Hepatocyte (in vitro differentiated cells): Measurements from ENCODE around the gene ACOX2. TPM values are rescaled to one million over a fixed set of nuclear protein-coding genes. Genes with fewer than 3 reads are reported as not detected.

ENCODE experiments used
- DNase-seq: peaks from one replicate; pipeline ENCODE4 v3.0.0-alpha.2; 2016; ENCODE audit warnings: low spot score
- H2AFZ ChIP-seq: fragments of 200-600 bp; sonication (generic); 2 replicates; pipeline ENCODE4 v1.6.0; 2016; ENCODE audit warnings: antibody characterized with exemption, mild to moderate bottlenecking
- H3K27ac ChIP-seq: fragments of 200-600 bp; sonication (generic); 2 replicates; pipeline ENCODE4 v1.5.1; 2016; ENCODE audit warnings: mild to moderate bottlenecking
- H3K27me3 ChIP-seq: fragments of 200-600 bp; sonication (generic); 2 replicates; pipeline ENCODE4 v1.6.1; 2016
- H3K36me3 ChIP-seq: fragments of 200-600 bp; sonication (generic); replicated peaks from 2 replicates; pipeline ENCODE4 v1.5.1; 2016; ENCODE audit warnings: low read depth; ENCODE audit not compliant: insufficient read depth
- H3K4me1 ChIP-seq: fragments of 200-600 bp; sonication (generic); 2 replicates; pipeline ENCODE4 v1.5.1; 2016; ENCODE audit warnings: mild to moderate bottlenecking, moderate library complexity; ENCODE audit not compliant: insufficient read depth
- H3K4me2 ChIP-seq: fragments of 200-600 bp; sonication (generic); 2 replicates; pipeline ENCODE4 v1.6.0; 2016
- H3K4me3 ChIP-seq: fragments of 200-600 bp; sonication (generic); 2 replicates; pipeline ENCODE4 v1.5.1; 2016; ENCODE audit warnings: mild to moderate bottlenecking
- H3K79me2 ChIP-seq: fragments of 200-600 bp; sonication (generic); 2 replicates; pipeline ENCODE4 v1.6.0; 2017; ENCODE audit warnings: mild to moderate bottlenecking
- H3K9me2 ChIP-seq: fragments of 200-600 bp; sonication (generic); replicated peaks from 2 replicates; pipeline ENCODE4 v1.6.0; 2017; ENCODE audit warnings: mild to moderate bottlenecking; ENCODE audit not compliant: insufficient read depth
- H3K9me3 ChIP-seq: fragments of 200-600 bp; sonication (generic); 2 replicates; pipeline ENCODE4 v1.5.1; 2016; ENCODE audit warnings: low read depth, mild to moderate bottlenecking
- H4K20me1 ChIP-seq: fragments of 200-600 bp; sonication (generic); 2 replicates; pipeline ENCODE4 v1.6.0; 2016; ENCODE audit warnings: mild to moderate bottlenecking; ENCODE audit not compliant: insufficient read depth, poor library complexity, severe bottlenecking
- EZH2 ChIP-seq: fragments of 200-600 bp; sonication (generic); IDR thresholded peaks from 2 replicates; pipeline ENCODE4 v1.6.1; 2016; ENCODE audit warnings: antibody characterized with exemption, mild to moderate bottlenecking, borderline replicate concordance
- EZH2phosphoT487 ChIP-seq: fragments of 200-600 bp; sonication (generic); IDR thresholded peaks from one replicate; pipeline ENCODE4 v1.6.1; 2018; ENCODE audit warnings: antibody characterized with exemption, mild to moderate bottlenecking, low read depth, moderate library complexity; ENCODE audit not compliant: unreplicated experiment, severe bottlenecking
- WGBS: methylation state at CpG from one replicate; pipeline ENCODE4 v1.1.6; 2016; ENCODE audit warnings: low lambda C conversion rate; ENCODE audit errors: missing lambda C conversion rate; 5-methylcytosine and 5-hydroxymethylcytosine counted together
- polyA plus RNA-seq: library from polyadenylated mRNA; unstranded; fragments of >200 nt; fragmentation: Nextera tagmentation; extraction: Ambion mirVana; gene quantifications from 2 replicates; pipeline ENCODE4 v1.2.1, GENCODE V29; 2016
- total RNA-seq: library from RNA; depleted of rRNA; stranded (reverse); fragments of >200 nt; gene quantifications from 2 replicates; pipeline ENCODE4 v1.2.3, GENCODE V29; 2014
- TF ChIP-seq, protein P1 (sequence below): fragments of 200-600 bp; sonication (generic); IDR thresholded peaks from 2 replicates; pipeline ENCODE4 v1.5.1; 2016; ENCODE audit warnings: antibody characterized with exemption, mild to moderate bottlenecking; ENCODE audit not compliant: poor library complexity

The ACOX2 gene
- total and polyA plus RNA-seq, 2 experiments from 2014 or later = 26.2 to 30.6 TPM

DNA sequence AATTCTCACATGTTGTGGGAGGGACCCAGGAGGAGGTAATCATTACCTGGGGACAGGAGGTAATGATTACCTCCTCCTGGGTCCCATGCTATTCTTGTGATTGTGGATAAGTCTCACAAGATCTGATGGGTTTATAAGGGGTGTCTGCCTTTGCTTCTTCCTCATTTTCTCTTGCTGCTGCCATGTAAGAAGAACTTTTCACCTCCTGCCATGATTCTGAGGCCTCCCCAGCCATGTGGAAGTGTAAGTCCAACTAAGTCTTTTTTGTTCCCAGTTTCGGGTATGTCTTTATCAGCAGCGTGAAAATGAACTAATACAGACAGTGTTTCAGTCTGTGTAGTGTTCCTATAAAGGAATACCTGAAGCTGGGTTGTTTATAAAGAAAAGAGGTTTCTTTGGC is 58.2 kb downstream of the ACOX2 start:
- no peaks in the 10 kb centered on the region for H3K27me3 ChIP-seq
- peak overlapping the region; percentile 29 for H3K4me2 ChIP-seq
- H3K9me3 ChIP-seq = no peaks in the 10 kb centered on the region
- TF ChIP-seq EZH2 (no peak), EZH2phosphoT487 (no peak)
- TF ChIP-seq, protein P1, sequence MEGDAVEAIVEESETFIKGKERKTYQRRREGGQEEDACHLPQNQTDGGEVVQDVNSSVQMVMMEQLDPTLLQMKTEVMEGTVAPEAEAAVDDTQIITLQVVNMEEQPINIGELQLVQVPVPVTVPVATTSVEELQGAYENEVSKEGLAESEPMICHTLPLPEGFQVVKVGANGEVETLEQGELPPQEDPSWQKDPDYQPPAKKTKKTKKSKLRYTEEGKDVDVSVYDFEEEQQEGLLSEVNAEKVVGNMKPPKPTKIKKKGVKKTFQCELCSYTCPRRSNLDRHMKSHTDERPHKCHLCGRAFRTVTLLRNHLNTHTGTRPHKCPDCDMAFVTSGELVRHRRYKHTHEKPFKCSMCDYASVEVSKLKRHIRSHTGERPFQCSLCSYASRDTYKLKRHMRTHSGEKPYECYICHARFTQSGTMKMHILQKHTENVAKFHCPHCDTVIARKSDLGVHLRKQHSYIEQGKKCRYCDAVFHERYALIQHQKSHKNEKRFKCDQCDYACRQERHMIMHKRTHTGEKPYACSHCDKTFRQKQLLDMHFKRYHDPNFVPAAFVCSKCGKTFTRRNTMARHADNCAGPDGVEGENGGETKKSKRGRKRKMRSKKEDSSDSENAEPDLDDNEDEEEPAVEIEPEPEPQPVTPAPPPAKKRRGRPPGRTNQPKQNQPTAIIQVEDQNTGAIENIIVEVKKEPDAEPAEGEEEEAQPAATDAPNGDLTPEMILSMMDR = no peak
- H3K4me1 ChIP-seq = no peaks in the 10 kb centered on the region
- no peaks in the 10 kb centered on the region for H3K9me2 ChIP-seq
- no peak overlapping the region for H3K4me3 ChIP-seq
- no peaks in the 10 kb centered on the region for H4K20me1 ChIP-seq
- peak overlapping the region; percentile 66 for H3K27ac ChIP-seq
- WGBS = 85% methylated on average over 2 of the region's 2 CpGs
- DNase-seq = no peak
- H3K36me3 ChIP-seq = no peaks in the 10 kb centered on the region
- no peak overlapping the region for H2AFZ ChIP-seq
- no peaks in the 10 kb centered on the region for H3K79me2 ChIP-seq

DNA sequence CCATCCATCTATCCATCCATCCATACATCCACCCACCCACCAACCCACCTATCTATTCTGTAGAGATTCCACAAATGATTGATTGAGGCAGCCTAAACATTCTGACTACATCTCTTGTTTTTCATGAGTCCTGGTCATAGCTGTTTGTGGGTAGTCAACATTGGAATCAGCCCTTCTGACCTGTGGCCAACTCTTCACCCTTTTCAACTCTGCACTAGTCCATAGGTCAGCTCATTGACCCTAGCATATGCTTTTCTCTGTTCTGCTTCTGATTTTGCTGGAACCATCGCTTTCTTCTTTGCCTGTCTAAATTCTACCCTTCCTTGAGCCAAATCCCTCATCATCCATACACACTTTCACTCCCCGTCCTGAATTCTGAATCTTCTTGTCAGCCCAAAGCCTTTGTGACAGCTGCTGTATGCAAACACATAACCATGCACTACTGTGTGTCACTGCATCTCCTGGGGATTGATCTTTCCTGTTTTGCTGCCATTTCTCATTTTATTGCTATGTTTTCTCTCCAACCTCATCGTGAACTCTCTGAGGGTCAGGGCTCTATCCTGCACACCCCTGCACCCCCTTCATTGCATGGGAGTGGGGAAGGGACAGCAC is 61.9 kb downstream of the ACOX2 start:
- Histone ChIP-seq H2AFZ (no peak overlapping the region), H3K9me2 (no peaks in the 10 kb centered on the region), H3K4me3 (no peak overlapping the region), H3K9me3 (no peaks in the 10 kb centered on the region), H4K20me1 (no peaks in the 10 kb centered on the region), H3K36me3 (no peaks in the 10 kb centered on the region), H3K79me2 (no peaks in the 10 kb centered on the region), H3K27me3 (no peaks in the 10 kb centered on the region), H3K4me1 (peaks cover 23% of the 10 kb centered on the region), H3K27ac (no peak overlapping the region), H3K4me2 (no peak overlapping the region)
- DNase-seq = no peak
- no peak for TF ChIP-seq EZH2
- 80% methylated on average over 3 of the region's 3 CpGs for WGBS

DNA sequence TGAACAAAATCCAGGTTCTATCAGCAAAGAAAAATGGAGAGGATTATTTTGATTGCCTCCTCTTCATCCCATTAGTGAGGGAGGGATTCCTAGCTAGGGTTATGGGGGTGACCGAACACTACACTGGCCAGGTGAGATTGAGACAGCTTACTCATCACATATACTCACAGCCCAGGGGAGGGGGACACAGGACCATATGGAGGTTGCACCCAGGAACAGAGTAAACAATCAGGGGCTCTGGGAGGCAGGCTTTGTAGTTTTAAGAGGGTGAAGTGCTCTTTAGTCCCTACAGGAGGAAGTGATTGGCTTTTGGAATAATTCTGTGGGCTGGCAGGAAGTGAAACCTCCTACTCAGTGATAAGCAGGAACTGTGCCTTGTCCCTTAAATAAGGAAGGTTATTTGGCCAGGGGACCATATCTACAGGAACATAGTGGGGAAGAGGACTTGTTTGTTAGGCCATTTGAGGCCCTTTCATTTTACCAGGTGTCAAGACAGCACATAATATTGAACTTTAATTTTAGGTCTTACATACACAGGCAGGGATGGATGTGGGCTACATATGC is 62.6 kb downstream of the ACOX2 start:
- Histone ChIP-seq H3K4me3 (no peak overlapping the region), H2AFZ (no peak overlapping the region), H3K9me2 (no peaks in the 10 kb centered on the region), H3K4me2 (no peak overlapping the region), H3K4me1 (peaks cover 27% of the 10 kb centered on the region), H3K9me3 (no peaks in the 10 kb centered on the region), H3K27ac (no peak overlapping the region), H3K36me3 (no peaks in the 10 kb centered on the region), H3K27me3 (no peaks in the 10 kb centered on the region), H3K79me2 (no peaks in the 10 kb centered on the region), H4K20me1 (no peaks in the 10 kb centered on the region)
- 100% methylated on average over 1 of the region's 1 CpG for WGBS
- TF ChIP-seq, protein P1 = no peak
- TF ChIP-seq EZH2 (no peak), EZH2phosphoT487 (no peak)
- DNase-seq = no peak

DNA sequence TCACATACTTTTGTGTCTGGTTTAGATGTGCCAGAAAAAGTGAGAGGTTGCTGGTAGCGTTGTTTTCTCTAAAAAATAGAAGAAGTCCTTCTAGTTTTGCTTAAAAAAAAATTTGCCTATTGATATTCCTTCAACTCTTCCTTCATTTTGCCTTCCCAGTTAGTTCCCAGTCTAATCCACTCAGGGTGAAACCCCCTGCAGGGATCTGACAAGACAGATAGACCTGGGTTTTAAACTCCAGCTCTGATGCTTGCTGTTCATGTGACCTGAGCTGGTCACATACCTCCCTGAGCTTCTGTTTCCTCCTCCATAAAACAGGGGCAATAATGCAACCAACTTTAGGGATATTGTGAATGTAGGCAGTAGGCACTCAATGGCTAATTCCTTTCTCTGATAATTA is 63.7 kb downstream of the ACOX2 start:
- no peak for DNase-seq
- no peaks in the 10 kb centered on the region for H3K9me2 ChIP-seq
- no peaks in the 10 kb centered on the region for H3K27me3 ChIP-seq
- no peaks in the 10 kb centered on the region for H3K79me2 ChIP-seq
- WGBS = 95% methylated on average over 1 of the region's 1 CpG
- no peaks in the 10 kb centered on the region for H3K36me3 ChIP-seq
- H3K4me3 ChIP-seq = no peak overlapping the region
- H2AFZ ChIP-seq = no peak overlapping the region
- peaks cover 27% of the 10 kb centered on the region for H3K4me1 ChIP-seq
- no peak overlapping the region for H3K4me2 ChIP-seq
- no peaks in the 10 kb centered on the region for H4K20me1 ChIP-seq
- no peaks in the 10 kb centered on the region for H3K9me3 ChIP-seq
- no peak for TF ChIP-seq EZH2phosphoT487
- TF ChIP-seq, protein P1 = no peak
- no peak for TF ChIP-seq EZH2
- no peak overlapping the region for H3K27ac ChIP-seq
